Neuronal stem cell (in vitro differentiated cells): ENCODE measurements around the gene LRRC32.

Experiments
- DNase-seq: peaks from one replicate; pipeline ENCODE4 v3.0.0-alpha.2; 2013; ENCODE audit warnings: low spot score
- H2AFZ ChIP-seq: one replicate; pipeline ENCODE4 v1.6.1; 2013; ENCODE audit warnings: mild to moderate bottlenecking, low read length, inconsistent platforms
- H2AK5ac ChIP-seq: 2 replicates; pipeline ENCODE4 v1.6.1; 2013; ENCODE audit warnings: low read depth, mild to moderate bottlenecking, inconsistent platforms, low read length, moderate library complexity, mixed read lengths
- H2BK120ac ChIP-seq: 2 replicates; pipeline ENCODE4 v1.6.1; 2013; ENCODE audit warnings: low read depth, mild to moderate bottlenecking, inconsistent platforms, low read length, moderate library complexity, mixed read lengths
- H2BK12ac ChIP-seq: one replicate; pipeline ENCODE4 v1.6.1; 2013; ENCODE audit warnings: low read length, inconsistent platforms
- H2BK15ac ChIP-seq: 2 replicates; pipeline ENCODE4 v1.6.1; 2013; ENCODE audit warnings: mild to moderate bottlenecking, low read length, inconsistent platforms, mixed read lengths
- H2BK5ac ChIP-seq: one replicate; pipeline ENCODE4 v1.6.1; 2013; ENCODE audit warnings: inconsistent platforms, mild to moderate bottlenecking, low read length, moderate library complexity
- H3K14ac ChIP-seq: one replicate; pipeline ENCODE4 v1.6.1; 2013; ENCODE audit warnings: low read length, inconsistent platforms
- H3K18ac ChIP-seq: 2 replicates; pipeline ENCODE4 v1.6.1; 2013; ENCODE audit warnings: low read length, inconsistent platforms
- H3K23ac ChIP-seq: 2 replicates; pipeline ENCODE4 v1.6.1; 2013; ENCODE audit warnings: low read depth, mild to moderate bottlenecking, mixed read lengths, low read length, inconsistent platforms; ENCODE audit not compliant: poor library complexity
- H3K27ac ChIP-seq: replicated peaks from 3 replicates; pipeline ENCODE4 v1.5.1; 2013; ENCODE audit warnings: low read length, inconsistent platforms
- H3K27me3 ChIP-seq, 3 experiments: 2 replicates each; pipeline ENCODE4 v1.6.1; 2013; ENCODE audit warnings: low read length in 3 of 3, mild to moderate bottlenecking in 2 of 3, inconsistent platforms in 1 of 3, low read depth in 1 of 3, mixed read lengths in 1 of 3, moderate library complexity in 1 of 3; ENCODE audit not compliant: control insufficient read depth in 3 of 3, insufficient read depth in 3 of 3
- H3K36me3 ChIP-seq, 2 donors: replicated peaks in 1 of 2; 2 replicates each; pipeline ENCODE4 v1.6.1; 2013; ENCODE audit warnings: low read length in 2 of 2; ENCODE audit not compliant: control insufficient read depth in 2 of 2, insufficient read depth in 2 of 2
- H3K4ac ChIP-seq: 2 replicates; pipeline ENCODE4 v1.6.1; 2013; ENCODE audit warnings: inconsistent platforms, mild to moderate bottlenecking, low read length, moderate library complexity
- H3K4me1 ChIP-seq, 2 donors: 1 replicate in 1 of 2; 2 replicates in 1 of 2; pipeline ENCODE4 v1.6.1; 2013; ENCODE audit warnings: low read length in 2 of 2, low read depth in 1 of 2; ENCODE audit not compliant: control insufficient read depth in 2 of 2, insufficient read depth in 1 of 2
- H3K4me2 ChIP-seq: one replicate; pipeline ENCODE4 v1.6.1; 2013; ENCODE audit warnings: mild to moderate bottlenecking, low read length, inconsistent platforms; ENCODE audit not compliant: insufficient read depth, poor library complexity, severe bottlenecking
- H3K4me3 ChIP-seq, 2 donors: 2 replicates each; pipeline ENCODE4 v1.5.1; 2013; ENCODE audit warnings: low read length in 2 of 2, mild to moderate bottlenecking in 2 of 2, inconsistent platforms in 1 of 2, moderate library complexity in 1 of 2
- H3K79me1 ChIP-seq: one replicate; pipeline ENCODE4 v1.6.1; 2013; ENCODE audit warnings: low read depth, mild to moderate bottlenecking, inconsistent platforms, low read length, moderate library complexity
- H3K9ac ChIP-seq: one replicate; pipeline ENCODE4 v1.6.1; 2013; ENCODE audit warnings: mild to moderate bottlenecking, low read depth, low read length, inconsistent platforms; ENCODE audit not compliant: poor library complexity
- H3K9me3 ChIP-seq, 2 donors: replicated peaks in 1 of 2; 2 replicates each; pipeline versions ENCODE3 to v1.6.1; 2013; ENCODE audit warnings: low read length in 2 of 2, mild to moderate bottlenecking in 2 of 2, inconsistent platforms in 1 of 2, low read depth in 1 of 2, mixed read lengths in 1 of 2, moderate library complexity in 1 of 2; ENCODE audit not compliant: control insufficient read depth in 2 of 2, insufficient read depth in 1 of 2
- H4K8ac ChIP-seq: one replicate; pipeline ENCODE4 v1.6.1; 2013; ENCODE audit warnings: low read depth, mild to moderate bottlenecking, inconsistent platforms, low read length, moderate library complexity
- H4K91ac ChIP-seq: one replicate; pipeline ENCODE4 v1.6.1; 2013; ENCODE audit warnings: low read length, low read depth, mild to moderate bottlenecking, inconsistent platforms; ENCODE audit not compliant: poor library complexity
- WGBS, 2 donors: extraction: QIAGEN DNeasy Blood & Tissue Kit; methylation state at CpG; one replicate each; pipeline ENCODE4 v1.1.7; 2013; ENCODE audit warnings: missing lambda C conversion rate in 2 of 2, mixed read lengths in 1 of 2; ENCODE audit not compliant: insufficient read length in 2 of 2, insufficient replicate concordance in 1 of 2; ENCODE audit errors: extremely low coverage in 2 of 2; 5-methylcytosine and 5-hydroxymethylcytosine counted together

Gene LRRC32

DNA sequence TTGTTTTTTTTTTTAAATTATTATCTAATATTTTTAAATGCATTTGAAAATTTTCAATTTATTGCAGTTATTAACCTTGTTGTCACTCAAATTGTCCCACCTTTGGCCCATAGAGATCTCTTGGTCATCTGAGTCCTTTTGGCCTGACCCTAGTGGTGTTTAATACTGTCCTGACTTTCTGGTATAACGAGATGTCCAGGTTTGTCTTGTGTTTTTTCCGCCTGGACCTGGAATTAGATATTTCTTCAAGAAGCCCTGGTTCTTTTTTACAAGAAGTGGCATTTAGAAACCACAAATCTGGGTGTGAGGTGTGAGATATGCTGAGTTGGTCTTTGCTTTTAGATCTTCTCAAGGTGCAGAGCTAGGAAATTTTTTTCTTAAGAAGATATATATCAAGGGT is 38.1 kb downstream of the LRRC32 start:
- Histone ChIP-seq H3K18ac (no peak overlapping the region), H3K23ac (no peak overlapping the region), H2BK5ac (no peak overlapping the region), H3K4me1 (no peaks in the 10 kb centered on the region), H2BK15ac (no peak overlapping the region), H3K36me3 (no peaks in the 10 kb centered on the region), H3K27ac (no peak overlapping the region), H3K79me1 (no peaks in the 10 kb centered on the region), H3K9ac (no peak overlapping the region), H4K8ac (no peak overlapping the region), H3K9me3 (no peaks in the 10 kb centered on the region), H2BK120ac (no peak overlapping the region), H4K91ac (no peak overlapping the region), H3K4ac (no peak overlapping the region), H2BK12ac (no peak overlapping the region), H3K14ac (no peak overlapping the region), H3K4me2 (no peak overlapping the region), H3K27me3 (peaks cover 0 to 20% (median 0%) of the 10 kb centered on the region in 3 experiments), H2AFZ (no peak overlapping the region), H3K4me3 (no peak overlapping the region), H2AK5ac (no peak overlapping the region)
- WGBS, 2 donors: no CpG with 5 or more reads among the region's 2 CpGs
- no peak for DNase-seq

DNA sequence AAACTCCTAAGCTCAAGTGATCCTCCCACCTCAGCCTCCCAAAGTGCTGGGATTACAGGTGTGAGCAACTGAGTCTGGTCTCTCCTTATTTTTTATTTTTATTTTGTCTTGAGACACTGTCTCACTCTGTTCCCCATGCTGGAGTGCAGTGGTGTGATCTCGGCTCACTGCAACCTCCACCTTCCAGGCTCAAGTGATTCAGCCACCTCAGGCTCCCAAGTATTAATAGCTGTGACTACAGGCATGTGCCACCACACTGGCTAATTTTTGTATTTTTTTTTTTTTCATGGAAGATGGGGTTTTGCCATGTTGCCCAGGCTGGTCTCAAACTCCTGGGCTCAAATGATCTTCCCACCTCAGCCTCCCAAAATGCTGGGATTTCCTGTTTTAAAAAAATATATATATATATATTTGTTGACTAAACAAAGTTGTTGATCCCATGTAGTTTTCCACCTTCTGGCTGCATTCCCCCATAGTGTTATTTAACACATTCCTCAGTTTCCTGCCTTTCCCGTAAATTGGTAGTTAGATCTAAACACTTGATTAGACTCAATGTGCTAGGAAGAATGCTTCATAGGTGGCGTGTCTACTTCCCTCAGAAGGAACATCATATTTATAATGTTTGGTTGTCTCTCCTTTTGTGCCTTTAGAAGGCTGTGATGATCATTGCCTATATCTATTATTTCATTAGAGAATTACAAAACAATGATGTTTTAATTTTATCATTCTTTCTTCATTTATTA is 38.8 kb downstream of the LRRC32 start:
- no peaks in the 10 kb centered on the region for H3K79me1 ChIP-seq
- no peak overlapping the region for H3K23ac ChIP-seq
- no CpG with 5 or more reads among the region's 3 CpGs for WGBS, 2 donors
- H3K36me3 ChIP-seq: no peaks in the 10 kb centered on the region
- no peak overlapping the region for H3K4ac ChIP-seq
- no peak overlapping the region for H4K91ac ChIP-seq
- no peaks in the 10 kb centered on the region for H3K9me3 ChIP-seq
- no peak overlapping the region for H4K8ac ChIP-seq
- H2BK5ac ChIP-seq: no peak overlapping the region
- no peak overlapping the region for H3K9ac ChIP-seq
- no peak overlapping the region for H2BK15ac ChIP-seq
- H3K4me2 ChIP-seq: no peak overlapping the region
- H3K18ac ChIP-seq: no peak overlapping the region
- no peak overlapping the region for H3K4me3 ChIP-seq
- peaks cover 0 to 19% (median 0%) of the 10 kb centered on the region in 3 experiments for H3K27me3 ChIP-seq
- H3K27ac ChIP-seq: no peak overlapping the region
- H3K4me1 ChIP-seq: no peaks in the 10 kb centered on the region
- H2AFZ ChIP-seq: no peak overlapping the region
- no peak for DNase-seq
- no peak overlapping the region for H2BK120ac ChIP-seq
- H2AK5ac ChIP-seq: no peak overlapping the region
- H3K14ac ChIP-seq: no peak overlapping the region
- H2BK12ac ChIP-seq: no peak overlapping the region

DNA sequence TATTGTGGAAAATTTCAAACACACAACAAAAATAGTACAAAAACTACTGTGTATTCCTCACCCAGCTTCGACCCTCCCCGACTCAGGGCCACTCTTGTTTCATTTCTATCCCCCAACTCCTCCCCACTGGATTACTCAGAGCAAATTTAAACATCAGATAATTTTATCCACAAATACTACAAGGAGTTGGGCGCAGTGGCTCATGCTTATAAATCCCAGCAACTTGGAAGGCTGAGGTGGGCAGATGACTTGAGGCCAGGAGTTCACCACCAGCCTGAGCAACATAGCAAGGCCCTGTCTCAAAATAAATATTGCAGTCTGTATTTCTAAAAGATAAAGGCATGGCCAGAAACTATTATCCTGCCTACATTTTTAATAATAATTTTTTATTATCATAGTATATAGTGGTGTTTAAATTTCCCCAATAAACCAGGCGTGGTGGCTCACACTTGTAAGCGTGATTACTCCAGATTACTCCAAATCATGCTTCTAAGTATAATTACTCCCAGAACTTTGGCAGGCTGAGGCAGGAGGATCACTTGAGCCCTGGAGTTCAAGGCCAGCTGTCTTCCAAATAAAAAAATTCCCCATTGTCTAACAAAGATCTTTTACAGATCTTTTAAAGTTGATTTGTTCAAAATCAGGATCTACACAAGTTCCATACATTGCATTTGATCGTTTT is 39.8 kb downstream of the LRRC32 start:
- no CpG with 5 or more reads among the region's 6 CpGs for WGBS, 2 donors
- Histone ChIP-seq H2BK15ac (no peak overlapping the region), H3K79me1 (no peaks in the 10 kb centered on the region), H3K23ac (no peak overlapping the region), H3K4me3 (no peak overlapping the region), H2AK5ac (no peak overlapping the region), H3K27ac (no peak overlapping the region), H3K9ac (no peak overlapping the region), H3K27me3 (peaks cover 0 to 11% (median 0%) of the 10 kb centered on the region in 3 experiments), H2BK5ac (no peak overlapping the region), H3K4me1 (no peaks in the 10 kb centered on the region), H3K4ac (no peak overlapping the region), H2BK120ac (no peak overlapping the region), H3K18ac (no peak overlapping the region), H2BK12ac (no peak overlapping the region), H3K14ac (no peak overlapping the region), H4K91ac (no peak overlapping the region), H3K36me3 (no peaks in the 10 kb centered on the region), H2AFZ (peak overlapping the region; percentile 21), H3K9me3 (no peaks in the 10 kb centered on the region), H4K8ac (no peak overlapping the region), H3K4me2 (no peak overlapping the region)
- no peak for DNase-seq

DNA sequence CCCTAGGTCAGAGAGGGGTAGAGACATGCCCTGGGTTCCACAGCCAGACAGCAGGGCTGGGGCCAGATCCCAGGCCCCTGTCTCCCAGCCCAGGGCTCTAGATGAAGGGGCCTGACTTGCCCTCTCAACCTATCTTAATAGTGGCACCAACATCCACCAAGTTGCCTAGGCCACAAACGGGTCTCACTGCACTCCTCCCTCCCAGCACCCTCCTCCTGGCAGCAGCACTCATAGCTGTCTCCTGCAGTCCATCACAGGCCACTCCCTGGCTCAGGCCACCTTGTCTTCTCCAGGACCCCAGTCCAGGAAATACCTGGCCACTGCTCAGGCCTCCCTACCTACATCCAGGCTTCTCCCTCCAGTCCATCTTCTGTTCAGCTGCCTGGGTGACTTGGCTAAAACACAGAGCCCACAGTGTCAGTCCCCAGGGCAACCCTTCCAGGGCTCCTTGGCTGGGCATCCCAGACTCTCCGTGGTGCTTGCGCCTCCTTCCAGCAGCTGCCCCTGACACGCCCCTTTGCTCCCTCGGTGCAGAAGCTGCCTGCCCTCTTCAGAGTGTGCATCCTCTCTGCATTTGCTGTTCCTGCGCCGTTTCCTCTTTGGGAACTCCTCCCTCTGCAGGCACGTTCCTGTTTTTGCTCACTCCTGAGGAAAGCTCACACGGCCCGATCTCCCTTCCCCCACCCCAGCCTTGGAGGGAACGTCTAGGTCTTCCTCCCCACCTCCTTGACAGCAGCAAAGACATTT is 40.5 kb downstream of the LRRC32 start:
- no peak for DNase-seq
- WGBS, 2 donors: no CpG with 5 or more reads among the region's 11 CpGs
- H3K4me3 ChIP-seq: peak overlapping the region in 1 of 2 donors; percentile 24

More for the DNA sequence above, 40.5 kb downstream of the LRRC32 start:
- H2BK5ac ChIP-seq: no peak overlapping the region
- H3K36me3 ChIP-seq: no peaks in the 10 kb centered on the region
- no peak overlapping the region for H2BK15ac ChIP-seq
- H3K4me1 ChIP-seq: no peaks in the 10 kb centered on the region
- no peak overlapping the region for H3K27ac ChIP-seq
- no peaks in the 10 kb centered on the region for H3K9me3 ChIP-seq
- H3K23ac ChIP-seq: no peak overlapping the region
- H2AK5ac ChIP-seq: no peak overlapping the region
- H2AFZ ChIP-seq: peak overlapping the region; percentile 21
- H4K91ac ChIP-seq: no peak overlapping the region
- H2BK120ac ChIP-seq: no peak overlapping the region
- no peaks in the 10 kb centered on the region for H3K79me1 ChIP-seq
- no peak overlapping the region for H4K8ac ChIP-seq
- no peak overlapping the region for H3K14ac ChIP-seq
- H2BK12ac ChIP-seq: no peak overlapping the region
- H3K18ac ChIP-seq: no peak overlapping the region
- no peak overlapping the region for H3K4me2 ChIP-seq
- H3K27me3 ChIP-seq: peaks cover 0 to 8% (median 0%) of the 10 kb centered on the region in 3 experiments
- H3K4ac ChIP-seq: no peak overlapping the region
- no peak overlapping the region for H3K9ac ChIP-seq
